ENCODE measurements around the gene AIPL1.

GRCh38 chr17:6422654-6423241, 12.2 kb downstream of the AIPL1 start:
- TF ChIP-seq CTCF (IDR thresholded peaks at IDR 0.05 in 4 of 5, conservative IDR thresholded peaks at IDR 0.05 in 1 of 5) (no peak), POLR2A (IDR thresholded peaks at IDR 0.05) (no peak)
